NCI-H446 (cell line): Measurements from ENCODE around the gene AKNAD1.
"Not testable (repeated sequence)": the region's sequence is repeated elsewhere in the genome, so short reads cannot be mapped to it uniquely, and the experiment has no call there.

Experiments
- DNase-seq, 2 experiments: peaks; one replicate each; lab custom pipeline; 2025; lab: John Stamatoyannopoulos, UW

Gene AKNAD1

GRCh38 chr1:108829498-108829916, 27.4 kb downstream of the AKNAD1 start:
- DNase-seq: no peak

DNA sequence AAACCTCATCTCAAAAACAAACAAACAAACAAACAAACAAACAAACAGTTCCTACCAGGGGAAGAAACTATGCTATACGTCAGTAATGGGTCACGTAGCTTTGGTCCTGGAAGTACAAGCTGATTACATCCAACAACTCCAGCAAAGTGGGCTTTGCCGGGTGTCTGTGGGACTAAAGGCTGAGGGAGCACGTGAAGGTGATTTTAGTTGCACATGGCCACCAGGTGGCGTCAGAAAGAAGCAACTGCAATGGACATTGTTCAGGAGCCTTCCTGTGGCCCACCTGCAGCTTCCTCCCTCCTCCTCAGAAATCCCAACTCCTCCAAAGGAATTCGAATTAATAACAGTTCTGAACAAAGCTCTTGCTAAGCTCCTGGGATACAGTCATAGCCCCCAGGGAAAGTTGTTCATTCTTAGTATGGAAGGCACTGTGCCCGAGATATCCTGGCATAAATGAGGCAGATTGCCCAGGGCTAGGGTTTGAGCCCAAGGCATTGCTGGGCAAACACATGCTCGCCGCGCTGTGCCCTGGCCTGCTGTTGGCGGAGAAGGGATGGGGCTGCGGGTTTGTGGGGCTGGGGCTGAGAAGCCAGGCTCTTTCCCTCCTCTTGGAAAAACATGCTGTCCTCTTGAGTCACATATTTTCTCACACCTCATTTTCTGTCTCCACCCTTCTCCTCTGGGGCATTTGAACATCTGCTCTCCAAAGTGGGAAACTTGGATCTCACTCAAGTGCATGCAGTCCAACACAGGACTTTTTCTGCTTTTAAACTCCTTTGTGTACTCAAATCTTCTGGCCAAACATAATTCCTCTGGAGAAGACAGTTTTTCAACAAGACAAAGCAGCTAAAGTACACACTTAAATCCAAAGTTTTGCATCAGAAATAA, 28.6 kb downstream of the AKNAD1 start:
- DNase-seq: peak; percentile 74 to 92

- peak in 1 of 2 experiments; percentile 55 for DNase-seq
Measured at GRCh38 chr1:108826081-108826635, 30.7 kb downstream of the AKNAD1 start.

GRCh38 chr1:108824051-108824450, 32.8 kb downstream of the AKNAD1 start:
- no peak for DNase-seq

DNA sequence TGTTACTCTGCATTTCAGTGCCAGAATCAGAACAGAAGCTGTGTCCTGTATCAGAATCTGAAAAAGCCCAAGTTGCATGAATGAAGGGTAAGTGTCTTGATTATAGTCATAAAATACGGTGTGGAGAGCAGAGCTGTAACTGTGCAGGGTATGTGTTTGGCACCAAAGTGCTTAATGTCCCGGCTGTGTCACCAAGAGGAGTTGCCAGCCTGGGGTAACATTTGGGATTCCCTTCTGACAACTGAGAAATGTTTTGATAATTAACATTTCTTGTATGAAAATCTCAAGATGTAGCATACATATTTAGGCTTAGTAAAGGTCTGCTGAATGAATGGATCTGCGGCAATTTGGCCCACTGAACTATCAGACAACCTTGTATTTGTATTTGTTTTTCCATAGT, 33.3 kb downstream of the AKNAD1 start:
- DNase-seq: no peak

DNA sequence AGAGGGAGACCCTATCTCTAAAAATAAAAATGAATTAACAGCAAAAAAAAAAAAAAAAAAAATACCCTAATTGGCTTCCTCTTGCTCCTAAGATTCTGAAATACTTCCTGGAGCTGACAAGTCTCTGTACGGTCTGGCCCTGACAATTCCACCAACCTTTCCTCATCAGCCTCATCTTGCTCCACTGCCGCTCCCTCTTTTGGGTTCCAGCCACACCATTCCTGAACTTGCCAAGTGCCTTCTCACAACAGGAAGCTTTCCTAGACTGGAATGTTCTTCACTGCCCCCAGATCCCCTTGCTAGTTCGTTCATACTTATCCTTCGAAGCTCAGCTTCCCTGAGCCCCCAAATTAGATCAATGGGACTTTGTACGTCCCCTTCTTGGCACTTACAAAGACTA, 37.0 kb downstream of the AKNAD1 start:
- no peak for DNase-seq

DNA sequence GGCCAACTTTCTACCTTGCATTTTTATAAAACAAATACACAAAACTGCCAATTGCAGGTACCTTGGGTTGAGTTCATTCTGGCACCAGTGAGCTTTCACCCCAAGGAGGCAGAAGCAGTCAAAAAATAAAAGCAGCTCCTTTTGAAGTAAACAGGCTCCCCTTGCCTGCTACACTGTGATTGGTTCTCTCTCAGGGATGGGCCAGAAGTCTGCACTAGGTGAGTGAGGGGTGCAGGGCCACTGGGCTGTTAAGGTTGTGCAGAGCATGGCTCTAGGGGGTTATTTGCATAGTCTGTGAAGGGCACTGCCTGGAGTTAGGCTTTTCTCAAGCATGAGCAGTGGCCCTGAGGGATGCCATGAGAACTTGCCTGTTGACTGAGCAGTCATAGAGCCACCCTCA, 39.1 kb downstream of the AKNAD1 start:
- DNase-seq: peak in 1 of 2 experiments; percentile 7

- peak; percentile 50 to 55 for DNase-seq
Measured at GRCh38 chr1:108817016-108817415, 39.9 kb downstream of the AKNAD1 start.

DNA sequence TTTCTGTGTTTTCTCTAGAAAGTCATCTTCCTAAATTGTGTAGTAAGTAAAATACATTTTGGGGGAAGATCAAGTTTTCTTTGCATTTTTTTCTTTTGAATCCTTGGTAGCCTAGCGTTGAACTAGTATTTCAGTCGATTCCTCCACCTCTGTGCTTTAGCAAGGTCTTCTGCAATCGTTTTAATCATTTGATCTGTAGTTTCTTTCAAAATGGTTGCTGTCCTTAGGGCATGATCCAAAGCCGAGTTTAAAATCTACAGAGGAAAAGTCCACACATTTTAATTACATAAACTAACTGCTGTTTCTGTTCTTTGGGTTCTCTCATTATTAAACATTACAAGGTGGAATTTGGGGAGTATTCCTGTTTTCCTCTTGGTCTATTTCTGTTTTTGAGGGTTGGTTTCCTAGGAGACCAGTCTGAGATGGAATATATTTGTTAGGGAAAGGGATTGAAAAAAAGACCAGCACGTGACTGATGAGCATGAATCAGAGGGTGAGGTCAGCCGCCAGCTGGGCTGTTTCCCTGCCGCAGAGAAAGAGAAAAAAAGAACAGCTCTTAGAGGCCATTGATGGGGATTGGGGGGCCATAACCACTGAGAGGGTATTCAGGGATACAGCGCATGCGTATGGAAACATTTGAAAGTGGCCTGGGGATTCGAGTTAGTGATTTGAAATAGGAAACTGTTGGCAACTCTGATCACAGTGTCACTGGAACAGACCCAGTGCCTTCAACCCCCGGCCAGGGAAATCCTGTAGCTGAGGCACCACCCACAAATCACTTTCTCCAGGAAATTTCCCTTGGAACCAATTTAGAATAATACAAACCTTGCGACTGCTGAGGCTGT, 40.6 kb downstream of the AKNAD1 start:
- peak; percentile 89 to 92 for DNase-seq

DNA sequence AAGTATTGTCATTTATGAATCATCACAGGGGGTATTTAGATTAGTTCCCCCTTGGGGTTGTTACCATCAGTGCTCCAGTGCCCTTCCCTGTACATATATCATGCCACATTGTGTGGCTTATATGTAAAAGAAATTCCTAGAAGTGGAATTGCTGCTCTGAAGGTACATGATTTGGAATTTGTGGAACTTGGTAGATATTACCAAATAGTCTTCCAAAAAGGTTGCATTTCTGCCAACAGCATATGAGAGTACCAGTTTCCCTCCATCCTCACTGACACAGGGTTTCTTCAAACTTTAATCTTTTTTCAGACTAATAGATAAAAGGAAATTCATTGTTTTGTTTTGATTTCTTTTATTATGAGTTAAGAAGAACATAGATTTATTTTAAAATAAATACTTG, 41.3 kb downstream of the AKNAD1 start:
- peak in 1 of 2 experiments; percentile 15 for DNase-seq

DNA sequence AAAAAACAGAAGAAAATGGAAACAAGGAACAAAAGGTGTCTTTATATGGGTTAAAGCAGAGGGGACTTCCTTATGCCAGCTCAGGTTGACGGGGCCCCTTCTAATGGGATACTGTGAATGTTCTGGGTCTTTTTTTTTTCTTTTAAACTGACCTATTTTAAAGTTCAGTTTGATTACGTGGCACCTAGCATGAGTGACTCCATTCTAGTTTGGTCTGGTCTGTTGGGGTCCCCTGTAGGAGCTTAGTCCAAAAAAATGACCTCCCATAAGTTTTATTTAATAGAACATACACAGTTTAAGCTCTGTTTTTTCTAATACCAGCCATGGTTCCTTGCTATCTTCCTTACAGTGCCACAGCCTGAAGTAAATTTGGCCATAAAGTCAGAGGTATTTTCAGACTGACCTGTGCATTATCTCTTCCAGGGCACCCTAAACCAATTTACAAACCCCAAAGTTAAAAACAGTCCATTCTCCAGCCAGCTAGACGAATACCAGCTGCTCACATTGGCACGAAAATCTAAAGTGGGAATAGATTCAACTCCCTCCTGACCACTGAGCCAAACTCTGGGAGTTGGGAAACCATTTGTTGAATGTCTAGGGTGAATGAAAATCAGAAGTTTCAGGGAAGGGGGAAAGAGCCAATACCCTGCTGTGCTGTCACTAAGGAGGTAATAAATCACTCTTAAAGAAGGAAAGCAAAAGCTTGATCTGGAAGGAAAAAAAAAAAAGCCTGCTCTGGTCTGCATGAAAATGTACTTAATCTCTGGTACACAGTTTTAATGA, 42.4 kb downstream of the AKNAD1 start:
- peak; percentile 92 to 97 for DNase-seq

DNA sequence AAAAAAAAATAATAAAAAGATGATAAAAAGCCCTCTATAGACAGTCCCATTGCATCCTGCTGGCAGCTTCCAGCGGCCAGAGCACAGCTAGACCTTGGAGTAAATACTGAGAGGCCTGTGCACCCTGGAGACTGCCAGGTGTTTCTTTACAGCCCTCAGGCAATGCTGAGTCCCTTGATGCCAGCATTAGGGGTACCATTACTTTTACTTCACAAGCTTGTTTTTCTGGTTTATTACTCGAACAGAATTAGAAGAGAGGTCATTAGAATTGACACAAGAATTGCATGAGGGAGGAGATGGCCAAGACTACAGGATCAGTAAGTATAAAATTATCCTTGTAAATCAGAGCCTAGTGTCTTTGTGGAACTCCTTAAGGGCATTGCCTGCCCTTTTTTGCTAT, 43.6 kb downstream of the AKNAD1 start:
- no peak for DNase-seq

- no peak for DNase-seq
Measured at GRCh38 chr1:108811611-108812010, 45.3 kb downstream of the AKNAD1 start.

- no peak for DNase-seq
Measured at GRCh38 chr1:108808438-108808837, 48.5 kb downstream of the AKNAD1 start.

DNA sequence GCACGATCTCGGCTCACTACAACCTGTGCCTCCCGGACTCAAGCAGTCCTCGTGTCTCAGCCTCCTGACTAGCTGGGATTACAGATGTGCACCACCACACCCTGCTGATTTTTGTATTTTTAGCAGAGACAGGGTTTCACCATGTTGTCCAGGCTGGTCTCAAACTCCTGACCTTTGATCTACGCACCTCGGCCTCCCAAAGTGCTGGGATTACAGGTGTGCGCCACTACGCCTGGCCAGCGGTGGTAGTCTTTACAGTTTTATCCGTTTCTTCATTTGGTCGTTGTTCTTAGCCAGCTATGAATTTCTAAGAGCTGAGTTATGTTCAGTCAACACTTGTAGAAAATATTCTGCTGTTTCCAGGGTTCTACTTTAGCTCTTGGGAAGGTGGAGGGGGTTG, 53.3 kb downstream of the AKNAD1 start:
- no peak for DNase-seq

GRCh38 chr1:108801101-108801500, 55.8 kb downstream of the AKNAD1 start:
- DNase-seq: no peak

- no peak for DNase-seq
Measured at GRCh38 chr1:108799001-108799400, 57.9 kb downstream of the AKNAD1 start.

DNA sequence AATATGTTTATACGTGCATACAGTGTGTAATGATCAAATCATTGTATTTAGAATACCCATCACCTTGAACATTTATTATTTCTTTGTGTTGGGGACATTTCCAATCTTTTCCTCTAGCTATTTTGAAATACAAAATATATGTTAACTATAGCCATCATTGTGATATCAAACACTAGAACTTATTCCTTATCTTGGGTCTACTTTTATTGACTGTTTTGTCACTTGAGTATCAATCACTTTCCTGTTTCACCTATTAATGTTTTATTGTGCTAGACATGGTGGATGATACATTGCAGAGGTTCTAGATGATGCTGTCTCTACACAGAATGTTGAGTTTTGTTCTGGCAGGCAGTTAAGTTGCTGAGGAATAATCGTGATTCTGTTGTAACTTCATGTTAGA, 64.5 kb downstream of the AKNAD1 start:
- DNase-seq: no peak

DNA sequence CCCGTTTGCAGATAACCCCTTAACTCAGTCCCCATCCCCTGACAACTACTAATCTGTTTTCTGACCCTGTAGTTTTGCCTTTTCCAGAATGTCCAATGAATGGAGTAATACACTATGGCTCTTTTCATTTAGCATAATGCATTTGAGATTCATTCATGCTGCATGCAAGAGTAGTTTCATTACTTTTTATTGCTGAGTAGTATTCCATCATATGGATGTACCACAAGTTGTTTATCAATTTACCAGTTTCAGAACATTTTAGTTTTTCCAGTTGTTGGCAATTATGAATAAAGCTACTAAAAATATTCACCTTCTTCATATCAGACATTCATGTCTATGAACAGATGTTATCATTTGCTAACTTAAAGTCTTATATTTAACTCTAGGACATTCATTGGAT, 65.1 kb downstream of the AKNAD1 start:
- DNase-seq: no peak

GRCh38 chr1:108785880-108786279, 71.0 kb downstream of the AKNAD1 start:
- no peak for DNase-seq

GRCh38 chr1:108785264-108785663, 71.6 kb downstream of the AKNAD1 start:
- DNase-seq: no peak

DNA sequence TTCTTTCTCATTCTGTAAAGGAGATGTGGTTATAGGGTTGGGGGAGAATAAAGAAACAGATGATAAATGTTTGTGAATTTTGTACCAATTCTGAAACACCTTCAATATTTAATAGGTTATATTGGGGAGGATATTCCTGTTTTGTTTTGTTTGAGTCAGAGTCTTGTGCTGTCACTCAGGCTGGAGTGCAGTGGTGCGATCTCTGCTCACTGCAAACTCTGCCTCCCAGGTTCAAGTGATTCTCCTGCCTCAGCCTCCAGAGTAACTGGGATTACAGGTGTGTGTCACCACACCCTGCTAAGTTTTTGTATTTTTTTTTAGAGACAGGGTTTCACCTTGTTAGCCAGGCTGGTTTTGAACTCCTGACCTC, 75.3 kb downstream of the AKNAD1 start:
- not testable (repeated sequence) for DNase-seq
